Immature natural killer cell (primary cell): Measurements from ENCODE around the gene CROCC. TPM values are rescaled to one million over a fixed set of nuclear protein-coding genes. Genes with fewer than 3 reads are reported as not detected.

Experiments used
- DNase-seq, 3 donors: peaks; one replicate each; pipeline ENCODE4 v3.0.0; 2022; ENCODE audit warnings: mixed read lengths in 1 of 3
- H3K27ac Mint-ChIP-seq, 6 donors: one replicate each; pipeline ENCODE4 v1.8.0; 2020; ENCODE audit warnings: mixed read lengths in 6 of 6, mild to moderate bottlenecking in 5 of 6, inconsistent platforms in 4 of 6, moderate library complexity in 3 of 6
- H3K27me3 Mint-ChIP-seq, 3 donors: one replicate each; pipeline ENCODE4 v1.8.0; 2020 to 2021; ENCODE audit warnings: low read depth in 3 of 3, mild to moderate bottlenecking in 3 of 3, mixed read lengths in 3 of 3, moderate library complexity in 3 of 3, inconsistent platforms in 1 of 3
- H3K36me3 Mint-ChIP-seq, 3 donors: one replicate each; pipeline ENCODE4 v1.8.0; 2020; ENCODE audit warnings: mixed read lengths in 3 of 3, inconsistent platforms in 2 of 3, mild to moderate bottlenecking in 2 of 3
- H3K4me1 Mint-ChIP-seq, 2 donors: one replicate each; pipeline ENCODE4 v1.8.0; 2020; ENCODE audit warnings: inconsistent platforms in 2 of 2, mild to moderate bottlenecking in 2 of 2, mixed read lengths in 2 of 2, moderate library complexity in 1 of 2
- H3K4me3 Mint-ChIP-seq, 5 donors: one replicate each; pipeline ENCODE4 v1.8.0; 2020; ENCODE audit warnings: mild to moderate bottlenecking in 5 of 5, mixed read lengths in 5 of 5, inconsistent platforms in 3 of 5, moderate library complexity in 3 of 5
- H3K9me3 Mint-ChIP-seq, 6 donors: one replicate each; pipeline ENCODE4 v1.8.0; 2020; ENCODE audit warnings: mild to moderate bottlenecking in 6 of 6, mixed read lengths in 6 of 6, inconsistent platforms in 4 of 6, moderate library complexity in 3 of 6
- polyA plus RNA-seq, 3 donors: library from polyadenylated mRNA; unstranded; fragments of 300-500 nt; fragmentation: Illumina TruSeq; gene quantifications; one replicate each; pipeline ENCODE4 v1.2.3, GENCODE V29; 2021

The CROCC gene
- polyA plus RNA-seq, 3 donors from 2014 or later, result 0.35 to 6.5 (median 5.4) TPM

- Mint-ChIP-seq H3K27ac (no peak overlapping the region), H3K36me3 (no peaks in the 10 kb centered on the region), H3K9me3 (no peaks in the 10 kb centered on the region), H3K4me3 (peak overlapping the region in 3 of 5 donors; percentile 30 to 83 (median 54)), H3K4me1 (peaks cover 18 to 21% of the 10 kb centered on the region in 2 donors), H3K27me3 (peaks cover 0 to 3% (median 0%) of the 10 kb centered on the region in 3 donors)
- DNase-seq, result no peak
These were observed 88.0 kb downstream of the CROCC start for GRCh38 chr1:17009706-17010105.

GRCh38 chr1:17011092-17011438, 89.3 kb downstream of the CROCC start:
- peaks cover 0 to 3% (median 0%) of the 10 kb centered on the region in 3 donors for H3K27me3 Mint-ChIP-seq
- H3K9me3 Mint-ChIP-seq, result no peaks in the 10 kb centered on the region
- H3K27ac Mint-ChIP-seq, result peak overlapping the region in 4 of 6 donors; percentile 60 to 68 (median 66)
- peaks cover 18 to 21% of the 10 kb centered on the region in 2 donors for H3K4me1 Mint-ChIP-seq
- H3K36me3 Mint-ChIP-seq, result peaks cover 0 to 2% (median 0%) of the 10 kb centered on the region in 3 donors
- H3K4me3 Mint-ChIP-seq, result peak overlapping the region; percentile 81 to 86 (median 83)
- DNase-seq, result no peak

- peaks cover 18 to 21% of the 10 kb centered on the region in 2 donors for H3K4me1 Mint-ChIP-seq
- H3K27ac Mint-ChIP-seq, result peak within 1 kb of the TSS; percentile 56 to 78 (median 72)
- H3K4me3 Mint-ChIP-seq, result peak within 1 kb of the TSS; percentile 84 to 86 (median 85)
- H3K27me3 Mint-ChIP-seq, result peaks cover 0 to 3% (median 0%) of the 10 kb centered on the region in 3 donors
- DNase-seq, result peak; percentile 75 to 80 (median 77)
- peaks cover 0 to 3% (median 0%) of the 10 kb centered on the region in 3 donors for H3K36me3 Mint-ChIP-seq
- no peaks in the 10 kb centered on the region for H3K9me3 Mint-ChIP-seq
These were observed 89.9 kb downstream of the CROCC start, which contains the start of gene ATP13A2 for GRCh38 chr1:17011439-17012307. ATP13A2 (minus strand) TSS chr1:17011928; CDS start chr1:17011738, 190 bp downstream.

- Mint-ChIP-seq H3K36me3 (peaks cover 0 to 3% (median 0%) of the 10 kb centered on the region in 3 donors), H3K4me3 (peak overlapping the region in 2 of 5 donors; percentile 21 to 27), H3K9me3 (no peaks in the 10 kb centered on the region), H3K27me3 (peaks cover 0 to 3% (median 0%) of the 10 kb centered on the region in 3 donors), H3K27ac (no peak overlapping the region), H3K4me1 (peaks cover 18 to 21% of the 10 kb centered on the region in 2 donors)
- no peak for DNase-seq
These were observed 91.2 kb downstream of the CROCC start for GRCh38 chr1:17012775-17013490.

- peaks cover 1 to 4% (median 3%) of the 10 kb centered on the region in 3 donors for H3K36me3 Mint-ChIP-seq
- DNase-seq, result no peak
- peak overlapping the region in 2 of 5 donors; percentile 27 to 40 for H3K4me3 Mint-ChIP-seq
- peaks cover 0 to 3% (median 0%) of the 10 kb centered on the region in 3 donors for H3K27me3 Mint-ChIP-seq
- H3K4me1 Mint-ChIP-seq, result peaks cover 18 to 21% of the 10 kb centered on the region in 2 donors
- no peaks in the 10 kb centered on the region for H3K9me3 Mint-ChIP-seq
- H3K27ac Mint-ChIP-seq, result no peak overlapping the region
These were observed 92.0 kb downstream of the CROCC start for GRCh38 chr1:17013491-17014320.

- H3K36me3 Mint-ChIP-seq, result peaks cover 3 to 16% (median 9%) of the 10 kb centered on the region in 3 donors
- no peak overlapping the region for H3K27ac Mint-ChIP-seq
- DNase-seq, result no peak
- H3K4me1 Mint-ChIP-seq, result peaks cover 16 to 25% of the 10 kb centered on the region in 2 donors
- no peaks in the 10 kb centered on the region for H3K9me3 Mint-ChIP-seq
- H3K27me3 Mint-ChIP-seq, result peaks cover 0 to 3% (median 0%) of the 10 kb centered on the region in 3 donors
- no peak overlapping the region for H3K4me3 Mint-ChIP-seq
These were observed 93.2 kb downstream of the CROCC start for GRCh38 chr1:17014671-17015567.

GRCh38 chr1:17016317-17016661, 94.6 kb downstream of the CROCC start:
- H3K4me1 Mint-ChIP-seq, result peaks cover 3 to 13% of the 10 kb centered on the region in 2 donors
- H3K9me3 Mint-ChIP-seq, result no peaks in the 10 kb centered on the region
- peaks cover 0 to 3% (median 0%) of the 10 kb centered on the region in 3 donors for H3K27me3 Mint-ChIP-seq
- no peak overlapping the region for H3K4me3 Mint-ChIP-seq
- no peak overlapping the region for H3K27ac Mint-ChIP-seq
- no peak for DNase-seq
- H3K36me3 Mint-ChIP-seq, result peaks cover 3 to 22% (median 9%) of the 10 kb centered on the region in 3 donors

- Mint-ChIP-seq H3K4me1 (peaks cover 0 to 8% of the 10 kb centered on the region in 2 donors), H3K36me3 (peaks cover 3 to 29% (median 9%) of the 10 kb centered on the region in 3 donors), H3K9me3 (no peaks in the 10 kb centered on the region), H3K27ac (no peak overlapping the region), H3K4me3 (no peak overlapping the region), H3K27me3 (peaks cover 0 to 3% (median 0%) of the 10 kb centered on the region in 3 donors)
- DNase-seq, result no peak
These were observed 95.7 kb downstream of the CROCC start for GRCh38 chr1:17017435-17017834.

GRCh38 chr1:17018849-17019248, 97.1 kb downstream of the CROCC start:
- Mint-ChIP-seq H3K27me3 (peaks cover 0 to 3% (median 2%) of the 10 kb centered on the region in 3 donors), H3K27ac (peak overlapping the region in 4 of 6 donors; percentile 38 to 73 (median 42)), H3K36me3 (peaks cover 5 to 40% (median 9%) of the 10 kb centered on the region in 3 donors), H3K4me3 (no peak overlapping the region), H3K9me3 (no peaks in the 10 kb centered on the region), H3K4me1 (peaks cover 0 to 8% of the 10 kb centered on the region in 2 donors)
- DNase-seq, result no peak

GRCh38 chr1:17020502-17020901, 98.8 kb downstream of the CROCC start:
- Mint-ChIP-seq H3K4me1 (peaks cover 0 to 8% of the 10 kb centered on the region in 2 donors), H3K4me3 (no peak overlapping the region), H3K9me3 (no peaks in the 10 kb centered on the region), H3K36me3 (peaks cover 5 to 45% (median 9%) of the 10 kb centered on the region in 3 donors), H3K27me3 (peaks cover 0 to 3% (median 2%) of the 10 kb centered on the region in 3 donors), H3K27ac (peak overlapping the region in 1 of 6 donors; percentile 19)
- DNase-seq, result no peak

GRCh38 chr1:17021896-17022295, 100.2 kb downstream of the CROCC start:
- Mint-ChIP-seq H3K36me3 (peaks cover 2 to 46% (median 9%) of the 10 kb centered on the region in 3 donors), H3K27ac (peak overlapping the region in 1 of 6 donors; percentile 36), H3K9me3 (no peaks in the 10 kb centered on the region), H3K4me3 (no peak overlapping the region), H3K4me1 (peaks cover 0 to 8% of the 10 kb centered on the region in 2 donors), H3K27me3 (peaks cover 0 to 3% (median 2%) of the 10 kb centered on the region in 3 donors)
- no peak for DNase-seq
